ENCODE data around the gene TBC1D22A.

The TBC1D22A gene

GRCh38 chr22:46936378-46936903 is 174.0 kb downstream of the TBC1D22A start:
- DNase-seq, result no peak

- no peak for DNase-seq
Measured at GRCh38 chr22:46937185-46937584, 174.7 kb downstream of the TBC1D22A start.

- DNase-seq, result no peak
Measured at GRCh38 chr22:46937939-46938338, 175.5 kb downstream of the TBC1D22A start.

- no peak for DNase-seq
Measured at GRCh38 chr22:46941968-46942798, 179.7 kb downstream of the TBC1D22A start.

- DNase-seq, result no peak
Measured at GRCh38 chr22:46942799-46943785, 180.6 kb downstream of the TBC1D22A start.

- no peak for DNase-seq
Measured at GRCh38 chr22:46945481-46945880, 183.0 kb downstream of the TBC1D22A start.

- no peak for DNase-seq
Measured at GRCh38 chr22:46946383-46946962, 184.0 kb downstream of the TBC1D22A start.

- no peak for DNase-seq
Measured at GRCh38 chr22:46947516-46948257, 185.2 kb downstream of the TBC1D22A start.

GRCh38 chr22:46948411-46949144 is 186.1 kb downstream of the TBC1D22A start:
- no peak for DNase-seq

- DNase-seq, result no peak
Measured at GRCh38 chr22:46951350-46951749, 188.9 kb downstream of the TBC1D22A start.

- no peak for DNase-seq
Measured at GRCh38 chr22:46951973-46952372, 189.5 kb downstream of the TBC1D22A start.

GRCh38 chr22:46953968-46954765 is 191.7 kb downstream of the TBC1D22A start:
- DNase-seq, result no peak

- DNase-seq, result no peak
Measured at GRCh38 chr22:46954781-46955180, 192.3 kb downstream of the TBC1D22A start.

- no peak for DNase-seq
Measured at GRCh38 chr22:46956498-46957215, 194.2 kb downstream of the TBC1D22A start.

- no peak for DNase-seq
Measured at GRCh38 chr22:46957521-46957920, 195.1 kb downstream of the TBC1D22A start.

GRCh38 chr22:46958191-46958590 is 195.7 kb downstream of the TBC1D22A start:
- DNase-seq, result no peak

GRCh38 chr22:46958658-46959057 is 196.2 kb downstream of the TBC1D22A start:
- no peak for DNase-seq

- DNase-seq, result no peak
Measured at GRCh38 chr22:46959369-46959768, 196.9 kb downstream of the TBC1D22A start.

- DNase-seq, result no peak
Measured at GRCh38 chr22:46961591-46962295, 199.3 kb downstream of the TBC1D22A start.
